GM19099 (cell line): ENCODE measurements around the gene RECQL.

Experiments
- POLR2A ChIP-seq: IDR thresholded peaks from 3 replicates; pipeline ENCODE4 v1.6.1; 2011; ENCODE audit warnings: low read depth; ENCODE audit not compliant: insufficient read length; ENCODE audit errors: extremely low read depth

RECQL gene

DNA sequence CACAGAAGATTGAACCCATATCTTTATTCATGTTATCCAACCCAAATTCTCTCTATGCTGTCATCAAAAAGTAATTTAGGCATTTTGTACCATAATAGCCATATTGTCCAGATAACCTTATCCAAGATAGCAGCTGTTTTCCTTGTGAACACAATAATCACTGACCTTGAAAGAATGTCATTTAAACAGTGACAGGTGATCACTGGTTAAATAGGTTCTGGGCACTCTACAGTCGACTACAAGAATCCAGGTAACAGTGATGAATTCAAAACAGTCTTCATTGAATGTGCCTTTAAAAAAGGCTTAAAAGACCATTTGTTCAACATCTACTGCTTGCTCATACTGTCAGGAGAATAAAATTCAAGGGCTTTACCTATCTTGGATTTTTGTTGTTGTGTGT, 20.1 kb upstream of the RECQL start:
- TF ChIP-seq POLR2A = no peak

DNA sequence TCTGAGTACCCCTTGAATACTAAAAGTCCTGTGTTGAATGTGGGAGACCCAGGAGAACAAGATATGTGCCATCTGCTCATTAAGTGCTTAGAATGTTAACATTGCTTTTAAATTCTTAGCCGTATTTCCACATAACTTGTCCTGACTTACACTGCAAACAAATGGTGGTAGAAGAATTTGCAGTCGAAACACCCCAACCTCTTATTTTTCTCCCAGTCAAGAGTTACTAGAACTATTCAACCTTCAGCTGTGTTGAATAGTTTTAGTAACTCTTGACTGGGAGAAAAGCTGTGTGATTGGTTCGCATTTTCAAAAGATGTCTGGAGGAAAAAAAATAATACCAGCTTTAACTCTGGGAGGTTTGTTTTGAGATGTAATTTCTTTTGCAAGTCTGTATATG, 17.0 kb upstream of the RECQL start:
- TF ChIP-seq POLR2A = no peak

DNA sequence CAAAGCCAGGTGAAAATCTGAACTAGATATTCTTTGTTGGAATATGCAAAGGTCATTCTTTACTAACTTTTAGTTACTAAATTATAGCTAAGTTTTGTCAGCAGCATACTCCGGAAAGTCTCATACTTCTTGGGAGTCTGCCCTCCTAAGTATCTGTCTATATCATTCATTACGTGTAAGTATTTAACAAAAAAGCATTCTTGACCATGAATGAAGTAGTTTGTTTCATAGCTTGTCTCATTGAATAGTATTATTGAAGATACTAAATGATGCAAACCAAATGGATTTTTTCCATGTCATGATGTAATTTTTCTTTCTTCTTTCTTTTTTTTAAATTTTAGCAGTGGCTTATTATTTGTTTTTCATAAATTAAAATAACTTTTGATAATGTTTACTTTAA, 14.8 kb upstream of the RECQL start:
- no peak for TF ChIP-seq POLR2A

DNA sequence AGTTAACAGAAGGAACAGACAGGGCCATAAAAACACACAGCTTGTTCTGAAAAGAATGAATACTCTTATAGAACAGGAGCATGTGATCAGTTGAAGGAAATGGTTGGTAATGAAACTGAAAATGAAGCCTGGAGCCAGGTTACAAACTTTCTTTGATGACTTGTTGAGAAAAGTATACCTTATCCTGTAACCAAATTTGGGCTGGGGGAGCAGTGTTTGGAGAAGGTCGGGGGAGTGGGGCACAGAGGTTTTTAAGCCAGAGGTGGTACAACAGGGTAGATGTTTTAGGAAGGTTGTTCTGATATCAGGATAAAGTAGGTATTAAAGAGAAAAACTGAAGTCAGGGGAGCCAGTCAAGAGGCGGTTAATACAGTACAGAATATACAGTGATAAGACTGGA, 8.3 kb upstream of the RECQL start:
- no peak for TF ChIP-seq POLR2A

DNA sequence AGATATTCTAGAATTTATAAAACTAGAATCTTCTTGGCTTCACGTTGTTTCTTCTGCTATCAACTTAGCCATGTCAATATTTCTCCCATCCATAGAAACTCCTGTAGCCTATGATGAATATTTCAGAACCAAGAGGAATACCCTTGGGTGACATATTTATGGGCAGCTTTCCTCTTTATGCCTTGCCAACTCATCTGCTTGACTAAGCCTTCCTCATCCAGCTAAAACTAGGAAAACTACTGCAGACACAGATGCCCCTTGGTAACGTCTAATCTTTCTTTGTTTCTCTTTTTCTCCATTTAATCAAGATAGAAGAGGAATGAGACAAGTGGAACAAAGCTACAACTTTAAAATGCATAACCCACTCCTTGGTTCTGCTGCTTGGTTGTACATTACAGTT, 6.4 kb upstream of the RECQL start:
- no peak for TF ChIP-seq POLR2A

DNA sequence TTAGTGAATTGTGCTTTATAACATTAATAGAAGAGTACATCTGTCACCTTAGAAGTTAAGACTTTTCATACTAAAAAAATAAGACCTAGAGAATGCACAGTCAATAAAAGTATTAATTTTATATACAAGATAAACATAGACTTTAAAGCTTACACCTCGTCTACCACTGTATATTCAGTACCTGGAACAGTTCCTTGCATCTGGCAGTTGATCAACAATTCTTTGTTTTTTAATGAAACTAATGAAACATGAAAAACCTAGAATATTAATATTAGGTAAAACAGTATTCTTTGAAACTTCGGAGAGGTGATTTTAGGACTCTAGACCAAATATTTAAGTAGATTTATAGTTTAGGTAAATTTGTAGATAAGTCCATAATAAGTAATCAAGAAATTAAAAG, 4.5 kb upstream of the RECQL start:
- no peak for TF ChIP-seq POLR2A

DNA sequence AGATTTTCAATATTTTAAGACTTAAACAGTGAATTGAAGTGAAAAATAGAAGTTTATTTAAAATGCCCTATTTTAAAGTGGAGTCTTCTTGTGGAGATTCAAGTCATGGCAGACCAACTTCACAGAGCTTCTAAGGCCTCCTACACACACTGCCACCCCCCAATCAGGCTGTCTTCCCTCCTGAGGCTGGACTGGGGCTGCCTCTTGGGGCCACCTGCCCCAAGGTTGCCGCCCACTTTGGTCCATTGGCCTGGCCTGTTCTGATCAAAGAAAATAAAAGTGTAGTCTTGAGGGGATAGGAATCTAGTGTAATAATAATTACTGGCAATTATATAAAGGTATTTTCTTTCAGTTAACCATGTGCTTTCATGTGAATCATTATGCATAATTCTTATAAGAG, 1.4 kb upstream of the RECQL start:
- TF ChIP-seq POLR2A = no peak

DNA sequence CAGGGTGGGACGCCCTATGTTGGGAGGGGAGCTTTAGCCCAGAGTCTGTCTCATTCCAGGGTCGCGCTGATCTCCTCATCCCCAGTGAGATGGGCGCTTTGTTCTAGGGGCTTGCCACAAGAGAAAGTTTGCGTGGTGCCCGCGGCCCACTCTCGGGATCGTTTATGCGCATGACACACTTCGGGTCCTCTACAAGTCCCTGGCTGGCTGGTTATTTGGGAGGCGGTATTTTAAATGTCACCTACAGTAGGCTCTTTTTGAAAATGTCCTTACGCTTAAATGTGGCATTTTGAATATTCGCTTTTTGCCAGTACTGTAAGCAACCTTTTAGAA, 695 bp upstream of the RECQL start:
- no peak for TF ChIP-seq POLR2A

DNA sequence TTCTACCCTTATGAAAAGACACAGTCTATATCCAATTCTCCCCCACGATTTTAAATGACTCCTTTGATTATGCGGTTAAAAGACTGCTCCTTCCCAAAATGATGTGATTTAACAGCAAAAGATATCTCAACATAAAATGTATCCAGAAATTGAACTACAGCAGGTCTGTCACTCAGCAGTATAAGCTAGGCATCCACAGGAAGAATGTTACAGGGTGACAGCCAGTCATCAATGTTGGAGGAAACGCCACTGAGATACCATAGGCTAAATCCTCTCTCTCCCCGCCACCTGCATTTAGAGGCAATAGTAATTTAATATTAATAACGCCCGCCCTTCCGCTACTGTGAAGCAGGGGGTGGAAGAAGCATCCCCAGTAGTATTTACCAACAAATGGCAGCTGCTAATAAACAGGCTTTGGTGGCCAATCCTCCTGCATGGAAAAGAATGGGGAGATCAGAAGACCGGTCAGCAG, 613 bp downstream of the RECQL start:
- no peak for TF ChIP-seq POLR2A

DNA sequence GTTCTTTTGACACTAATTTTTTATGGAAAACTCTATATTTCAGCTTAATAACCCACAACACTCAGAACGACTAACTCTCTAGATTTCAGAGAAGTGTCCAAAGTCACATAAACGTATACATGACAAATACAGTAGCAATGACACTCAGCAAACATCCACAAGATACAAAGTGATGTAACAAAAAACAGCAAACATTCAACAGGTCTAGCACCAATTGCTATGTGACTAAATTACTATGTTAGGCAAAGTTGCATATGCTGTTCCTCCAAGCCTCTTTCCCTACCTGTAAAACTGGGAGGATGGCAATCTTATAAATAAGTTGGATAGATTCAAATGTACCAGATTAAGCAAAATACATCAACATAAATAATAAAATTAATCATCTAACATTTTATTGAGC, 1.7 kb downstream of the RECQL start:
- no peak for TF ChIP-seq POLR2A

DNA sequence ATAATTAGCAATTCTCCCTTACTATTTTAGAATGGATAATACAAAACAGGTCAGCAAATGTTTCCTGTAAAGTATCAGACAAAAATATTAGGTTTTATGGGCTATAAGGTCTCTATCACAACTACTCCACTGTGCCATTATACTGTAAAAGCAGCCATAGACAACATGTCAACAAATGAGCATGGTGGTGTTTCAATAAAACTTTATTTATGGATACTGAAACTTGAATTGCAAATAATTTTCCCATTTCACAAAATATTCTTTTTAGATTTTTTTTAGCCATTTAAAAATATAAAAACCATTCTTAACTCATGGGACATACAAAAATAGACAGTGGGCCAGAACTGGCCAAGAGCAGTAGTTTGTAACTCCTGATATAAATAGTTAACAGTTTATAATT, 15.4 kb downstream of the RECQL start:
- no peak for TF ChIP-seq POLR2A

DNA sequence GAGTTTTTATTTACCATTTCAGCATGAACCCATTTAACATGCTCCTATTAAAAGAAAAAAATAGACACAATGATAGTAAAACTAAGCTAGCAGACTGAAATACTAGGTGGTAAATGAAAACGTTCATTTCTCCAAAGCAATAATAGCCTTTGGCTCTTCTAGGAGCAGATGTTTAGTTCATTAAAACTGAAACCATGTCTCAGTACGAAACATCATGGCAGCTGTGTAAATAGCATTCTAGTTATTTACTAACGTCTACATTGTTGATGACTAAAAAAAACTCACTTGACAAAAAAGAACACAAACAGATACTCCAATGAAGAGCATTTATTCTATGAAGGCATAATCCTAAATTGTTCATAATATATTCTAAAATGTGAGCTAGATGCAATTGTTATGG, 17.9 kb downstream of the RECQL start:
- TF ChIP-seq POLR2A = no peak

DNA sequence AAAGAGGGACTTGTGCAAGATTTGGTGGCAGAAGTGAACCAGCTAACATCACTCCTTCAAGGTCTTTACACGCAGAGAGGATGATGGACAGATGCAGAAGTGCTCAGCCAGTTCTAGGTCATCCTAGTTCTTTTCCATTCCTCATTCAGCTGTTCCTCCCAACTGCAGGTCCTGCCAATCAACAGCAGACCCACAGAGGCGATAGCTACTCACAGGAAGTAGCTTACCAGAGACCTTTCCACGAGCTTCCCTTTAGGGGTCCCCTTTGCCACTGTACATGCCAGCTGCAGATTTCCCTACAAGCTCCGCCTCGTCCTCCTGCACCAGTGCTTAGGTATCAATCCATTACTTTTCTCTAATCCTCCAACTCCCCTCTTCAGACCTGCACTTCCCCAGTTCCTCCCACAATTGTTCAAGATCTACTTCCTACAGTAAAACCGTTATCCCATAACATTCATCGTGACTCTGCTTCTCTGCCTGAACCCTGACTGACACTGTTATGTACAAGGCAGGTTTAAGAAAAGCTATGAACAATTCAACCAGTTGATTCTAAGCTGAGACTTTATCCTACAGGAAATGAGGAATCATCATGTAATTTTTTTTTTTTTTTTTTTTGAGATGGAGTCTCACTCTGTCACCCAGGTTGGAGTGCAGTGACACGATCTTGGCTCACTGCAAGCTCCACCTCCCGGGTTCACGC, 22.5 kb downstream of the RECQL start:
- no peak for TF ChIP-seq POLR2A

DNA sequence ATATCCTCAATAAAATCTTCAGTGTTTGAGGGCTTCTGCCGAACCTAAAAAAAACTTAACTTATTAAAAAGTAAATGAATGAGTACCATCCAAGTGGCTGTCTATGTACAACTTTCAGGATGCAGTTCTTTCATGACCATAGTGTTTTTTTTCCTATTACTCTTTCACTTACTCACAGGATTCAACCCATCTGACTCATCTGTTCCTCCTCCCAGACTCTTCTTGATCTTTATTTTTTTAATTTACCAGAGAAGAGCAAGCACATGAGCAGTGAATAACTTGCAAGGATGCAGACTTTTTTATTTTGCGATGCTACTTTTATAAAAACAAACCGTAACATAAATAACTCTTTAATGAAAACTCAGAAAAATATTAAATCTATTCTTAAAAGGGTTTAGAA, 24.5 kb downstream of the RECQL start:
- TF ChIP-seq POLR2A = no peak

DNA sequence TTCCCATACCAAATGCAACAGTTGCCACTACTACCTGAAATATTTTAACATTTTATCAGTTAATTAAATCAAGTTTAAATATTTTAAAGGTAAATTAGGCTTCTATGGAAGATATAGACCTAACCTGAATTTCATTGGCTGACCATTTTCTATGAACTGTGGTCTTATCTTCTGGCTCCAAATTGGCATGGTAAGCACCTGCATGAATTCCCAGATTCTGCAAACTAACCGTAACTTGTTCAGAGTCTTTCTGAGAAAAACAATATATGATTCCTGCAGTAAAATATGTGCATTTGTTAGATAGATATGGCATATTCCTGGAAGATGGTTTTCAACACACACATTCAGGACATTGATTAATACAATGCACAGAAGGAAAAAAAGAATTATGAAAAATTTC, 25.9 kb downstream of the RECQL start:
- TF ChIP-seq POLR2A = no peak

DNA sequence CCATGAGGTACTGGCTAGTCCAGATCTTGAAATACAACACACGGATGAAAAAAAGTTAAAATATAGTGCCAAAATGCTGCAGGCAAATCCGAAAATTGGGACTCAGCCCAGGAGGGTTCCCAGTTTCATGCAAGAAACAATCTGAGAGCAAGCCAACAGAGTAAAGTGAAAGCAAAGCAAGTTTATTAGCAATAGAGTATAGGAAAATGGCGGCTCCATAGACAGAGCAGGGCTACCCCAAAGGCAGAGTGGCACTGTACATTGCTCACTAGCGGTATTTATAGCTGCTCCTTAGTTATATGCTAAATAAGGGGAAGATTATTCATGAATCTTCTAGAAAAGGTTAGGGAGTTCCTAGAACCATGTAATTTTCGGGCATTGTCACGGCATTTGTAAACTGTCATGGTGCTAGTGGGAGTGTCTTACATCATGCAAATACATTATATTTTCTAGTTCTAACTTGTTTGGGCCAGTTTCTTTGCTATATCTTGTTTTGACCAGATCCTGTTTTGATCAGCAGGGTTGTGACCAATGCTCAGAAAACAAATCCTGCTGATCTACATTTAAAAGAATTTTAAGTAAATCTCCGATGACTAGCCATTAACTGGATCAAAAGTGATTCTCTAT, 29.1 kb downstream of the RECQL start:
- no peak for TF ChIP-seq POLR2A

DNA sequence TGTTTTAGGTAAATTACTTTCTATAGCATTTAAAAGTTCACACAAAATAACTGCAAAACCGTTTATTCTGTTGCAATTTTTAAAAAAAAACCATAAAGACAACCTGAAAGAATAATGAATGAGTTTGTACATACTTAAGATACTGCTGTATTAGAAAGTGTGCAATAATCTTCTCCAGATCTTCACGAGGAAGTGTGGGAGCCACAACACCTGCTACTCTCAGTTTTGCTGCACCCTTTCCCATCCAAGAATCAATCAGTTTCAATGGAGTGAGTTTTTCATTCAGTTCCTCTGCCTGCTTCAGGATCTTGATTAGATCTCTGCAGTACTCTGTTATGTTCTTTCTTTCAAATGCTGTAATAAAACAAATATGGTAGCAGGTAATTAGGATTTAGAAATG, 30.1 kb downstream of the RECQL start:
- no peak for TF ChIP-seq POLR2A
